CD4-positive, alpha-beta memory T cell (primary cell): ENCODE results near the gene CFAP70. TPM values are rescaled to one million over a fixed set of nuclear protein-coding genes. Genes with fewer than 3 reads are reported as not detected.

Experiments
- CTCF ChIA-PET: fragments of 350-600 bp; sonication (Branson Sonifier 250); formaldehyde crosslinking; loops from one replicate; lab custom pipeline; 2021; ENCODE audit warnings: inconsistent platforms; ENCODE audit not compliant: partially characterized antibody; lab: Charles Lee
- POLR2A ChIA-PET: fragments of 350-600 bp; sonication (Branson Sonifier 250); formaldehyde crosslinking; loops from one replicate; lab custom pipeline; 2021; ENCODE audit not compliant: partially characterized antibody; lab: Charles Lee
- DNase-seq, 5 donors: peaks; one replicate each; pipeline versions ENCODE4 v3.0.0 to v3.0.0-alpha.2; 2020 to 2022; ENCODE audit warnings: mixed read lengths in 1 of 5
- H3K27ac ChIP-seq: one replicate; pipeline ENCODE4 v1.7.0; 2013; ENCODE audit warnings: low read depth, low read length
- H3K27me3 ChIP-seq: 2 replicates; pipeline ENCODE4 v1.7.0; 2013; ENCODE audit warnings: mild to moderate bottlenecking, low read length, moderate library complexity; ENCODE audit not compliant: insufficient read depth
- H3K36me3 ChIP-seq: 2 replicates; pipeline ENCODE4 v1.7.0; 2013; ENCODE audit warnings: mild to moderate bottlenecking, low read length, moderate library complexity; ENCODE audit not compliant: insufficient read depth
- H3K4me1 ChIP-seq: 2 replicates; pipeline ENCODE4 v1.7.0; 2013; ENCODE audit warnings: mild to moderate bottlenecking, low read length, moderate library complexity; ENCODE audit not compliant: insufficient read depth
- H3K4me3 ChIP-seq, 2 donors: one replicate each; pipeline ENCODE4 v1.7.0; 2013; ENCODE audit warnings: low read length in 2 of 2, mild to moderate bottlenecking in 1 of 2
- H3K9me3 ChIP-seq, 2 donors: one replicate each; pipeline ENCODE4 v1.7.0; 2013; ENCODE audit warnings: low read length in 2 of 2, control low read depth in 1 of 2; ENCODE audit not compliant: control insufficient read depth in 1 of 2
- H3K27ac Mint-ChIP-seq, 7 donors: one replicate each; pipeline ENCODE4 v1.8.0; 2020 to 2021; ENCODE audit warnings: mixed read lengths in 7 of 7, mild to moderate bottlenecking in 6 of 7, inconsistent platforms in 3 of 7, moderate library complexity in 3 of 7
- H3K27me3 Mint-ChIP-seq, 2 donors: one replicate each; pipeline ENCODE4 v1.8.0; 2020 to 2021; ENCODE audit warnings: mixed read lengths in 2 of 2
- H3K36me3 Mint-ChIP-seq, 2 donors: one replicate each; pipeline ENCODE4 v1.8.0; 2020 to 2021; ENCODE audit warnings: mixed read lengths in 2 of 2, inconsistent platforms in 1 of 2, mild to moderate bottlenecking in 1 of 2
- H3K4me1 Mint-ChIP-seq, 4 donors: one replicate each; pipeline ENCODE4 v1.8.0; 2020 to 2021; ENCODE audit warnings: mixed read lengths in 4 of 4, mild to moderate bottlenecking in 1 of 4
- H3K4me3 Mint-ChIP-seq, 8 donors: one replicate each; pipeline ENCODE4 v1.8.0; 2020 to 2021; ENCODE audit warnings: mixed read lengths in 8 of 8, mild to moderate bottlenecking in 7 of 8, moderate library complexity in 6 of 8, inconsistent platforms in 3 of 8
- H3K9me3 Mint-ChIP-seq, 8 donors: one replicate each; pipeline ENCODE4 v1.8.0; 2020 to 2021; ENCODE audit warnings: mixed read lengths in 8 of 8, mild to moderate bottlenecking in 5 of 8, inconsistent platforms in 3 of 8, moderate library complexity in 1 of 8
- intact Hi-C: fragments of 100-400 bp; cut with micrococcal nuclease; formaldehyde crosslinking; loops from one replicate; pipeline ENCODE4 v1.15.1; 2023
- polyA plus RNA-seq, 2 donors: library from polyadenylated mRNA; unstranded; fragments of 300-500 nt; fragmentation: Illumina TruSeq; gene quantifications; one replicate each; pipeline ENCODE4 v1.2.3, GENCODE V29; 2021
- total RNA-seq, 2 experiments: library from RNA; stranded (reverse); gene quantifications; one replicate each; pipeline ENCODE4 v1.2.3, GENCODE V29; 2021

CFAP70 gene
- total and polyA plus RNA-seq, 4 experiments from 2014 or later, result 0.82 to 5.6 (median 3.8) TPM; not detected in 1

GRCh38 chr10:73209705-73210104 lies 149.0 kb downstream of the CFAP70 start:
- no peak overlapping the region for H3K27ac Mint-ChIP-seq
- no peak overlapping the region for H3K27ac ChIP-seq
- H3K4me1 Mint-ChIP-seq, result peaks cover 0 to 4% (median under 1%) of the 10 kb centered on the region in 4 donors
- H3K4me3 ChIP-seq, result no peak overlapping the region
- no peaks in the 10 kb centered on the region for H3K27me3 ChIP-seq
- no peaks in the 10 kb centered on the region for H3K9me3 ChIP-seq
- intact Hi-C loops, result no loop called here
- peaks cover 0 to 5% (median 0%) of the 10 kb centered on the region in 8 donors for H3K9me3 Mint-ChIP-seq
- POLR2A ChIA-PET, result no interaction called here
- CTCF ChIA-PET, result no interaction called here
- H3K36me3 Mint-ChIP-seq, result peaks cover 37 to 42% of the 10 kb centered on the region in 2 donors
- H3K36me3 ChIP-seq, result no peaks in the 10 kb centered on the region
- H3K27me3 Mint-ChIP-seq, result no peaks in the 10 kb centered on the region
- DNase-seq, result no peak
- H3K4me1 ChIP-seq, result no peaks in the 10 kb centered on the region
- H3K4me3 Mint-ChIP-seq, result no peak overlapping the region

- Histone ChIP-seq H3K27ac (no peak overlapping the region), H3K36me3 (no peaks in the 10 kb centered on the region), H3K9me3 (no peaks in the 10 kb centered on the region), H3K4me3 (no peak overlapping the region), H3K4me1 (no peaks in the 10 kb centered on the region), H3K27me3 (no peaks in the 10 kb centered on the region)
- no peaks in the 10 kb centered on the region for H3K4me1 Mint-ChIP-seq
- no peak overlapping the region for H3K4me3 Mint-ChIP-seq
- no peak overlapping the region for H3K27ac Mint-ChIP-seq
- H3K36me3 Mint-ChIP-seq, result peaks cover 22 to 24% of the 10 kb centered on the region in 2 donors
- ChIA-PET POLR2A (interaction anchor here (1.6 kb wide), 1 partner anchor 40 kb away, joined by 3 read pairs; the partner anchor contains the start of gene DNAJC9), CTCF (interaction anchor here (1.9 kb wide), 1 partner anchor 10 kb away, joined by 6 read pairs; no protein-coding TSS in a partner anchor)
- DNase-seq, result no peak
- H3K27me3 Mint-ChIP-seq, result no peaks in the 10 kb centered on the region
- peaks cover 0 to 5% (median 0%) of the 10 kb centered on the region in 8 donors for H3K9me3 Mint-ChIP-seq
- intact Hi-C loops, result no loop called here
Observed at GRCh38 chr10:73207883-73208282, 150.8 kb downstream of the CFAP70 start.

- H3K9me3 ChIP-seq, result no peaks in the 10 kb centered on the region
- no peak for DNase-seq
- POLR2A ChIA-PET, result no interaction called here
- no peak overlapping the region for H3K27ac ChIP-seq
- Mint-ChIP-seq H3K36me3 (peaks cover 17 to 19% of the 10 kb centered on the region in 2 donors), H3K4me1 (no peaks in the 10 kb centered on the region), H3K27ac (peak overlapping the region in 1 of 7 donors; percentile 66), H3K27me3 (no peaks in the 10 kb centered on the region), H3K9me3 (peaks cover 0 to 4% (median 0%) of the 10 kb centered on the region in 8 donors), H3K4me3 (no peak overlapping the region)
- H3K27me3 ChIP-seq, result no peaks in the 10 kb centered on the region
- intact Hi-C loops, result no loop called here
- no peak overlapping the region for H3K4me3 ChIP-seq
- CTCF ChIA-PET, result no interaction called here
- no peaks in the 10 kb centered on the region for H3K4me1 ChIP-seq
- H3K36me3 ChIP-seq, result no peaks in the 10 kb centered on the region
Observed at GRCh38 chr10:73206385-73206784, 152.3 kb downstream of the CFAP70 start.

- H3K9me3 ChIP-seq, result no peaks in the 10 kb centered on the region
- intact Hi-C loops, result no loop called here
- H3K4me3 ChIP-seq, result no peak overlapping the region
- peaks cover 13 to 14% of the 10 kb centered on the region in 2 donors for H3K36me3 Mint-ChIP-seq
- no peak overlapping the region for H3K4me3 Mint-ChIP-seq
- H3K27ac ChIP-seq, result no peak overlapping the region
- no peak for DNase-seq
- CTCF ChIA-PET, result no interaction called here
- no peaks in the 10 kb centered on the region for H3K4me1 ChIP-seq
- no peaks in the 10 kb centered on the region for H3K4me1 Mint-ChIP-seq
- no peaks in the 10 kb centered on the region for H3K36me3 ChIP-seq
- POLR2A ChIA-PET, result no interaction called here
- H3K27me3 ChIP-seq, result no peaks in the 10 kb centered on the region
- no peaks in the 10 kb centered on the region for H3K27me3 Mint-ChIP-seq
- H3K27ac Mint-ChIP-seq, result no peak overlapping the region
- peaks cover 0 to 4% (median 0%) of the 10 kb centered on the region in 8 donors for H3K9me3 Mint-ChIP-seq
Observed at GRCh38 chr10:73205890-73206289, 152.8 kb downstream of the CFAP70 start.

- no peaks in the 10 kb centered on the region for H3K4me1 ChIP-seq
- Mint-ChIP-seq H3K27me3 (no peaks in the 10 kb centered on the region), H3K27ac (no peak overlapping the region), H3K36me3 (peaks cover 11 to 12% of the 10 kb centered on the region in 2 donors), H3K4me1 (no peaks in the 10 kb centered on the region), H3K9me3 (peaks cover 0 to 4% (median 0%) of the 10 kb centered on the region in 8 donors), H3K4me3 (no peak overlapping the region)
- no peaks in the 10 kb centered on the region for H3K27me3 ChIP-seq
- ChIA-PET CTCF (no interaction called here), POLR2A (no interaction called here)
- H3K36me3 ChIP-seq, result no peaks in the 10 kb centered on the region
- H3K4me3 ChIP-seq, result no peak overlapping the region
- no peak for DNase-seq
- intact Hi-C loops, result no loop called here
- no peak overlapping the region for H3K27ac ChIP-seq
- H3K9me3 ChIP-seq, result no peaks in the 10 kb centered on the region
Observed at GRCh38 chr10:73205081-73205480, 153.6 kb downstream of the CFAP70 start.

Other genes starting within 250 kb of the CFAP70 start
- 1 to 10 TPM; 2.5 to 2.9 TPM for gene NUDT13, start 248.4 kb downstream of the CFAP70 start, total RNA-seq
- 1 to 10 TPM; 1.4 to 1.6 TPM for gene NUDT13, start 248.4 kb downstream of the CFAP70 start, polyA plus RNA-seq
- gene ECD, start 190.9 kb downstream of the CFAP70 start, total RNA-seq, result 10 to 100 TPM; 31.1 to 35.3 TPM
- 10 to 100 TPM; 33.2 to 33.8 TPM for gene ECD, start 190.9 kb downstream of the CFAP70 start, polyA plus RNA-seq
- 10 to 100 TPM; 18.1 to 20.5 TPM for gene FAM149B1, start 190.7 kb downstream of the CFAP70 start, total RNA-seq
- 1 to 10 TPM; 3.9 to 5.0 TPM for gene FAM149B1, start 190.7 kb downstream of the CFAP70 start, polyA plus RNA-seq
- 10 to 100 TPM; 31.6 to 31.7 TPM for gene DNAJC9, start 111.6 kb downstream of the CFAP70 start, total RNA-seq
- 10 to 100 TPM; 31.6 to 40.1 TPM for gene DNAJC9, start 111.6 kb downstream of the CFAP70 start, polyA plus RNA-seq
- 10 to 100 TPM; 44.9 to 47.1 TPM for gene MRPS16, start 106.2 kb downstream of the CFAP70 start, total RNA-seq
- gene MRPS16, start 106.2 kb downstream of the CFAP70 start, polyA plus RNA-seq, result 100 to 1,000 TPM in 1 of 2 donors, 10 to 100 TPM in 1; 96.4 to 104 TPM
- 100 to 1,000 TPM; 103 to 111 TPM for gene ANXA7, start 55.2 kb upstream of the CFAP70 start, total RNA-seq
- 100 to 1,000 TPM; 207 to 379 TPM for gene ANXA7, start 55.2 kb upstream of the CFAP70 start, polyA plus RNA-seq
- 1 to 10 TPM; 5.0 to 6.2 TPM for gene MSS51, start 74.7 kb upstream of the CFAP70 start, total RNA-seq
- under 1 TPM in 1 of 2 donors, not detected in 1; 0.26 TPM for gene MSS51, start 74.7 kb upstream of the CFAP70 start, polyA plus RNA-seq
- gene PPP3CB, start 137.2 kb upstream of the CFAP70 start, total RNA-seq, result 10 to 100 TPM; 47.4 to 48.1 TPM
- gene PPP3CB, start 137.2 kb upstream of the CFAP70 start, polyA plus RNA-seq, result 1 to 10 TPM; 8.9 to 9.6 TPM
- gene USP54, start 232.5 kb upstream of the CFAP70 start, total RNA-seq, result 1 to 10 TPM; 7.4 to 7.6 TPM
- gene USP54, start 232.5 kb upstream of the CFAP70 start, polyA plus RNA-seq, result 1 to 10 TPM in 1 of 2 donors, under 1 TPM in 1; 0.04 to 1.4 TPM